ENCODE results near the gene UNC5C. TPM values are rescaled to one million over a fixed set of nuclear protein-coding genes. Genes with fewer than 3 reads are reported as not detected.

The UNC5C gene
- total RNA-seq, 4 donors from 2014 or later, result 1.6 to 4.4 (median 3.2) TPM

- 94 to 95% methylated on average over 3 to 7 of the region's 7 CpGs for WGBS, 2 donors (ENCODE audit: low coverage in 1 of 2)
Measured at GRCh38 chr4:95362066-95362465, 186.7 kb downstream of the UNC5C start.

GRCh38 chr4:95361696-95361965, 187.1 kb downstream of the UNC5C start:
- no peaks in the 10 kb centered on the region for H3K9me3 ChIP-seq
- no peak for ATAC-seq
- no peak overlapping the region for H3K27ac ChIP-seq
- no peaks in the 10 kb centered on the region for H3K27me3 ChIP-seq
- no peak overlapping the region for H3K4me3 ChIP-seq
- no peaks in the 10 kb centered on the region for H3K36me3 ChIP-seq
- WGBS, 2 donors (ENCODE audit: low coverage in 1 of 2), result 80 to 86% methylated on average over 3 of the region's 3 CpGs
- no peaks in the 10 kb centered on the region for H3K4me1 ChIP-seq
- TF ChIP-seq POLR2A (IDR thresholded peaks at IDR 0.05) (no peak), EP300 (IDR thresholded peaks at IDR 0.05) (no peak), CTCF (IDR thresholded peaks at IDR 0.05) (no peak)

More at GRCh38 chr4:95362066-95362465, 186.7 kb downstream of the UNC5C start:
- no peaks in the 10 kb centered on the region for H3K9me3 ChIP-seq
- ATAC-seq, result no peak
- TF ChIP-seq CTCF (IDR thresholded peaks at IDR 0.05) (no peak), POLR2A (IDR thresholded peaks at IDR 0.05) (no peak), EP300 (IDR thresholded peaks at IDR 0.05) (no peak), POLR2AphosphoS5 (IDR thresholded peaks at IDR 0.05) (no peak)
- H3K27ac ChIP-seq, result no peak overlapping the region
- no peak overlapping the region for H3K4me3 ChIP-seq
- no peaks in the 10 kb centered on the region for H3K36me3 ChIP-seq
- H3K27me3 ChIP-seq, result no peaks in the 10 kb centered on the region
- no peaks in the 10 kb centered on the region for H3K4me1 ChIP-seq

- 77 to 85% methylated on average over 7 of the region's 7 CpGs for WGBS, 2 donors (ENCODE audit: low coverage in 1 of 2)
- Histone ChIP-seq H3K9me3 (no peaks in the 10 kb centered on the region), H3K27me3 (no peaks in the 10 kb centered on the region), H3K4me3 (no peak overlapping the region), H3K27ac (no peak overlapping the region), H3K36me3 (no peaks in the 10 kb centered on the region), H3K4me1 (no peaks in the 10 kb centered on the region)
- TF ChIP-seq POLR2A (IDR thresholded peaks at IDR 0.05) (no peak), EP300 (IDR thresholded peaks at IDR 0.05) (no peak), CTCF (IDR thresholded peaks at IDR 0.05) (no peak), POLR2AphosphoS5 (IDR thresholded peaks at IDR 0.05) (no peak)
- ATAC-seq, result no peak
Measured at GRCh38 chr4:95360906-95361695, 187.7 kb downstream of the UNC5C start.

- no peaks in the 10 kb centered on the region for H3K27me3 ChIP-seq
- H3K4me1 ChIP-seq, result no peaks in the 10 kb centered on the region
- no peaks in the 10 kb centered on the region for H3K36me3 ChIP-seq
- H3K4me3 ChIP-seq, result no peak overlapping the region
- no peak for ATAC-seq
- WGBS, 2 donors (ENCODE audit: low coverage in 1 of 2), result 68% methylated on average over 3 of the region's 3 CpGs
- no peak for TF ChIP-seq POLR2AphosphoS5 (IDR thresholded peaks at IDR 0.05)
- no peak for TF ChIP-seq POLR2A (IDR thresholded peaks at IDR 0.05)
- H3K27ac ChIP-seq, result no peak overlapping the region
- no peaks in the 10 kb centered on the region for H3K9me3 ChIP-seq
Measured at GRCh38 chr4:95360256-95360903, 188.4 kb downstream of the UNC5C start.

GRCh38 chr4:95358421-95358820, 190.4 kb downstream of the UNC5C start:
- no peak overlapping the region for H3K4me3 ChIP-seq
- no peak for ATAC-seq
- H3K36me3 ChIP-seq, result no peaks in the 10 kb centered on the region
- no peak overlapping the region for H3K27ac ChIP-seq
- no peaks in the 10 kb centered on the region for H3K4me1 ChIP-seq
- H3K9me3 ChIP-seq, result no peaks in the 10 kb centered on the region
- 41 to 44% methylated on average over 1 of the region's 1 CpG for WGBS, 2 donors (ENCODE audit: low coverage in 1 of 2)
- TF ChIP-seq EP300 (IDR thresholded peaks at IDR 0.05) (no peak), CTCF (IDR thresholded peaks at IDR 0.05) (no peak), POLR2A (IDR thresholded peaks at IDR 0.05) (no peak), POLR2AphosphoS5 (IDR thresholded peaks at IDR 0.05) (no peak)
- H3K27me3 ChIP-seq, result no peaks in the 10 kb centered on the region
